PFSK-1 (cell line): ENCODE results near the gene PPP1R12B.

Experiments
- FOXP2 ChIP-seq: optimal IDR thresholded peaks from 2 replicates; pipeline ENCODE3; 2011; ENCODE audit warnings: borderline replicate concordance, control low read depth, inconsistent platforms; ENCODE audit not compliant: insufficient read depth; ENCODE audit errors: extremely low read length, extremely low read depth
- POLR2AphosphoS5 ChIP-seq: IDR thresholded peaks from 2 replicates; pipeline ENCODE4 v1.6.1; 2012; ENCODE audit warnings: low read depth, mild to moderate bottlenecking, control low read depth, low read length, moderate library complexity
- SIN3A ChIP-seq: IDR thresholded peaks from 2 replicates; pipeline ENCODE4 v1.6.1; 2012; ENCODE audit warnings: mild to moderate bottlenecking, low read length, moderate library complexity, borderline replicate concordance; ENCODE audit not compliant: insufficient read depth
- TAF1 ChIP-seq: IDR thresholded peaks from 2 replicates; pipeline ENCODE4 v1.6.1; 2012; ENCODE audit warnings: low read length, control low read depth, borderline replicate concordance; ENCODE audit not compliant: insufficient read depth
- TF ChIP-seq, protein P1 (sequence below), 2 experiments: IDR thresholded peaks; 2 replicates each; pipeline versions ENCODE4 v1.6.1 to v1.8.0; 2011 to 2012; ENCODE audit warnings: low read depth in 2 of 2, low read length in 2 of 2, control low read depth in 1 of 2, inconsistent platforms in 1 of 2, mild to moderate bottlenecking in 1 of 2, moderate library complexity in 1 of 2; ENCODE audit not compliant: insufficient read depth in 1 of 2

The PPP1R12B gene

DNA sequence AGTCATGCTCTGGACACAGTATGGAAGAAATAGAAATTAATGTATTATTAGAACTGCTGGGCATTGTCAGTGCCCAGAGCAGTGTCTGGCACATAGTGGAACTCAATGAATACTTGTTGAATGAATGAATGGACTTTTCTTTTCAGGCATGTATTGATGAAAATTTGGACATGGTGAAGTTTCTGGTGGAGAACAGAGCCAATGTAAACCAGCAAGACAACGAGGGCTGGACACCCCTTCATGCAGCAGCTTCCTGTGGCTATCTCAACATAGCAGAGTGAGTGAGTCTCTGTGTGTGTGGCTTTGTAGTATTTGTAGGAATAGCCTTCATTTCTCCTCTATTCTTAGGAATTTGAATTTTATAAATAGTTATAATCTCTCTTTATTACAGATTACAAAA lies 68.1 kb downstream of the PPP1R12B start:
- no peak for TF ChIP-seq TAF1
- TF ChIP-seq SIN3A = no peak
- TF ChIP-seq, protein P1, sequence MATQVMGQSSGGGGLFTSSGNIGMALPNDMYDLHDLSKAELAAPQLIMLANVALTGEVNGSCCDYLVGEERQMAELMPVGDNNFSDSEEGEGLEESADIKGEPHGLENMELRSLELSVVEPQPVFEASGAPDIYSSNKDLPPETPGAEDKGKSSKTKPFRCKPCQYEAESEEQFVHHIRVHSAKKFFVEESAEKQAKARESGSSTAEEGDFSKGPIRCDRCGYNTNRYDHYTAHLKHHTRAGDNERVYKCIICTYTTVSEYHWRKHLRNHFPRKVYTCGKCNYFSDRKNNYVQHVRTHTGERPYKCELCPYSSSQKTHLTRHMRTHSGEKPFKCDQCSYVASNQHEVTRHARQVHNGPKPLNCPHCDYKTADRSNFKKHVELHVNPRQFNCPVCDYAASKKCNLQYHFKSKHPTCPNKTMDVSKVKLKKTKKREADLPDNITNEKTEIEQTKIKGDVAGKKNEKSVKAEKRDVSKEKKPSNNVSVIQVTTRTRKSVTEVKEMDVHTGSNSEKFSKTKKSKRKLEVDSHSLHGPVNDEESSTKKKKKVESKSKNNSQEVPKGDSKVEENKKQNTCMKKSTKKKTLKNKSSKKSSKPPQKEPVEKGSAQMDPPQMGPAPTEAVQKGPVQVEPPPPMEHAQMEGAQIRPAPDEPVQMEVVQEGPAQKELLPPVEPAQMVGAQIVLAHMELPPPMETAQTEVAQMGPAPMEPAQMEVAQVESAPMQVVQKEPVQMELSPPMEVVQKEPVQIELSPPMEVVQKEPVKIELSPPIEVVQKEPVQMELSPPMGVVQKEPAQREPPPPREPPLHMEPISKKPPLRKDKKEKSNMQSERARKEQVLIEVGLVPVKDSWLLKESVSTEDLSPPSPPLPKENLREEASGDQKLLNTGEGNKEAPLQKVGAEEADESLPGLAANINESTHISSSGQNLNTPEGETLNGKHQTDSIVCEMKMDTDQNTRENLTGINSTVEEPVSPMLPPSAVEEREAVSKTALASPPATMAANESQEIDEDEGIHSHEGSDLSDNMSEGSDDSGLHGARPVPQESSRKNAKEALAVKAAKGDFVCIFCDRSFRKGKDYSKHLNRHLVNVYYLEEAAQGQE (IDR thresholded peaks at IDR 0.05; ENCODE audit: insufficient read depth in 1 of 2, low read depth in 2 of 2, low read length in 2 of 2) = no peak
- TF ChIP-seq FOXP2 = no peak
- no peak for TF ChIP-seq POLR2AphosphoS5

DNA sequence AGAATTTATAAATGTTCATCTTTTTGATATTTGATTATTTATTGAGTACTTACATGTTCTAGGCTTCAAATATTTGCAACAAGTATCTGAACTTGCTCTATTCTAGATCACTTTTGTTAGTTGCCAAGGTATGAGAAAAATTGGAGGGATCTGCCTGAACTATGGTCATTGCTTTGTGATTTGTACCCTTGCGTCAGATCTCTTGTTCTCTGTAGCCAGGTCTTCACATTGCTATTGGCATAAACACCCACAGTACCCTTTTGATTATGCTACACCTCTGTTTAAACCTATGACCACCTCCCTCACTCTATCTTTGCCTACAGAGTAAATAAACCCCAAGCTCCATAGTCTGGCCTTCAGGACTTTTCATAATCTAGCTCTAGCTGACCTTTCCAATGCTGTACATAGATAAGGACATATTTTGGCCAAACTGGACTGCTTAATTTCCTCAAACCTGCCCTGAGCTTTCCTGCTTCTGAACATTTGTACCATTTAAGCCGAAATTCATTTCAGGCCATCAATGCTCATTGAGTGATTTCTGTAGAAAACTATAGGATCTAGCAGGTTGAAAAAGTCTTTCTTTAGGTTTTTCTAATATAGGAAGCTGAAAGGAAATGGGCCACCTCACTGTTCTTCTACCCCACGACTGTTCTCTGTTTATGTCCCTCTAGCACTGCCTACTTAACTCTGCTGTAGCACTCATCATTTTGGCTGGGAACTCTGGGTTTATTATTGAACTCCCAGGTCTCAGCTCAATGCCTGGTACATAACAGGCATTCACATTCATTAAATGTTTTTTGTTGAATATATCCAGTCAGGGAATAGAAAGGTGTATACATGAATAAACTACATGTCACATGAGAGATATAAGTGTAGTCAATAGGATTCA lies 84.9 kb downstream of the PPP1R12B start:
- TF ChIP-seq POLR2AphosphoS5 = no peak
- TF ChIP-seq SIN3A = no peak
- no peak for TF ChIP-seq FOXP2
- no peak for TF ChIP-seq TAF1
- TF ChIP-seq, protein P1 (IDR thresholded peaks at IDR 0.05; ENCODE audit: insufficient read depth in 1 of 2, low read depth in 2 of 2, low read length in 2 of 2) = no peak

DNA sequence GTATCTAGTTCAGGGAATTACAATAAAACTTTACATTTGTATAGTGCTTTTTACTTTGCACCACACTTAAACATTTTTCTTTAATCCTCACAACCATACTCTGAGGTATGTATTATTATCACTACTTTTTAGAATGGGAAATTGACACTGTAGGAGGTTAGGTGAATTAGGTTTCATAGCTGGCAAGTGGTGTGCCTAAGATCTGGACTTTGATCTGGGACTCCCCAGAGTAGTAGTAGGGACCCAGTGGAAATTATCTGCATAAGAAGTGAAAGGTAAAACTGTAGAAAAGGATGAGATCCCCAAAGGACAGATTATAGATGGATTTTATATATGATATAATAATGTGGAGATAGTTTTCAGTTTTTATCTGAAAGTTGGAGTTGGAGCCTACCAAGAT lies 85.6 kb downstream of the PPP1R12B start:
- TF ChIP-seq FOXP2 (no peak), SIN3A (no peak), POLR2AphosphoS5 (no peak), TAF1 (no peak)
- TF ChIP-seq, protein P1 (IDR thresholded peaks at IDR 0.05; ENCODE audit: insufficient read depth in 1 of 2, low read depth in 2 of 2, low read length in 2 of 2) = no peak

DNA sequence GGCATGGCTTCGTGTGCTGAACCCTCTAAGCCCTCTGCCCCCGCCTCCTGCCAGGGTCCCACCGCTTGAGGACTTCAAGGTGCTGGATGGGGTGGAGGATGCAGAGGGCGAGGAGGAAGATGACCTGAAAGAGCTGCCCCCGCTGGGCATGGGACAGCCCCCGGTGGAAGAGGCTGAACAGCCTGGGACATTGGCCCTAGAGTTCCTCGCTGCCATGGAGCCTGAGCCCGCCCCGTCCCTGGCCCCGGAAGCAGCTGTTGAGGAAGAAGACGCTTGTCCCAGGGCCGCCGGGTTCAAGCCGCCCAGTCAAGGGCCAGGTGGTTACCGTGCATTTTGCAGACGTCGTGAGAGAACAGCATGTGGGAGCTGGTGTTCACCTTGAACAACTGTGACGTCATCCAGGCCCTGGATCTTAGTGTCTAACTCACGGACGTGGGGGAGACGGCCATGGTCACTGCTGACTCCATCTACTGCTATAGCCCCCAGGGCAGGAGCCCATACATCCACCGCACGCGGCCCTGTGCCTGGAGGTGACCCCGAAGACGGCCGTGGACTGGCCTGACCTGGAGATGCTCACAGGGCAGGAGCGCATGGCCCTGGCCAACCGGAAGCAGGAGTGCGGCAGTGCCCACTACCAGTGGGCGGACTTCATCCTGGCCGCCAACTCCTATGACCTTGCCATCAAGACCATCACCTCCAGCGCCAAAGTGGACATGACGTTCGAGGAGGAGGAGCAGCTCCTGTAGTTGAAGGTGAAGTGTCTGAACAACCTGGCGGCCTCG lies 90.1 kb downstream of the PPP1R12B start:
- TF ChIP-seq POLR2AphosphoS5 (no peak), TAF1 (no peak), FOXP2 (no peak)
- TF ChIP-seq, protein P1 (IDR thresholded peaks at IDR 0.05; ENCODE audit: insufficient read depth in 1 of 2, low read depth in 2 of 2, low read length in 2 of 2) = no peak
